HepG2 (cell line): ENCODE data around the gene RBM12. TPM values are rescaled to one million over a fixed set of nuclear protein-coding genes. Genes with fewer than 3 reads are reported as not detected.
A peak's percentile ranks its signal among the peaks of the same experiment; 100 is the strongest.

Source experiments
- ATAC-seq: fragments of 200-7000 bp; cut with Tn5 transposase; 3 replicates; pipeline ENCODE4 v1.9.1; 2020; ENCODE audit warnings: mild to moderate bottlenecking, moderate library complexity
- BruUV-seq: library from RNA; stranded (reverse); fragments of 400-500 nt; replicated peaks from 2 replicates; lab custom pipeline; 2021; lab: Mats Ljungman, UMichigan
- CTCF ChIA-PET: fragments of 300-600 bp; formaldehyde crosslinking; extraction: SDS; loops from one replicate; lab custom pipeline; 2021; ENCODE audit warnings: low total read pairs, inconsistent platforms, low intra/inter-chr PET ratio; lab: Yijun Ruan, JAX
- POLR2A ChIA-PET: fragments of 350-600 bp; sonication (Branson Sonifier 250); formaldehyde crosslinking; loops from one replicate; lab custom pipeline; 2020; ENCODE audit warnings: antibody characterized with exemption, inconsistent platforms; lab: Yijun Ruan, JAX
- DNase-seq: peaks from one replicate; pipeline ENCODE4 v3.0.0-alpha.2; 2015; ENCODE audit warnings: low spot score
- FAIRE-seq: peaks from 3 replicates; lab custom pipeline; 2011; peaks lifted over from hg19 to GRCh38; lab: Jason Lieb, UNC
- H2AFZ ChIP-seq: one replicate; pipeline ENCODE4 v1.6.1; 2011; ENCODE audit warnings: low read length, inconsistent platforms
- H3K27ac ChIP-seq: fragments of 300-600 bp; 3 replicates; pipeline ENCODE4 v1.8.0; 2011; ENCODE audit warnings: mixed run types, mild to moderate bottlenecking, mixed read lengths, low read length, inconsistent platforms; ENCODE audit not compliant: insufficient read depth; ENCODE audit errors: extremely low read length
- H3K27me3 ChIP-seq, 2 experiments: fragments of 200-600 bp in 1 of 2; 2 replicates in 1 of 2; 3 replicates in 1 of 2; pipeline versions ENCODE4 v1.6.0 to v1.8.0; 2011; ENCODE audit warnings: low read length in 2 of 2, mild to moderate bottlenecking in 2 of 2, moderate library complexity in 2 of 2, inconsistent platforms in 1 of 2; ENCODE audit not compliant: insufficient read depth in 2 of 2, control insufficient read depth in 1 of 2
- H3K36me3 ChIP-seq, 2 experiments: fragments of 200-600 bp in 1 of 2; replicated peaks in 1 of 2; 2 replicates in 1 of 2; 3 replicates in 1 of 2; pipeline versions ENCODE4 v1.5.1 to v1.8.0; 2011; ENCODE audit warnings: low read length in 2 of 2, inconsistent platforms in 1 of 2; ENCODE audit not compliant: insufficient read depth in 2 of 2, control insufficient read depth in 1 of 2
- H3K4me1 ChIP-seq: 2 replicates; pipeline ENCODE4 v1.5.1; 2012; ENCODE audit warnings: low read length, inconsistent platforms; ENCODE audit not compliant: insufficient read depth
- H3K4me2 ChIP-seq: 2 replicates; pipeline ENCODE4 v1.6.0; 2011; ENCODE audit warnings: low read depth, low read length, inconsistent platforms
- H3K4me3 ChIP-seq, 3 experiments: fragments of 200-600 bp in 1 of 3; sonication (generic), shearing (Covaris generic) in 1 of 3; replicated peaks in 1 of 3; 2 replicates each; pipeline ENCODE4 v1.5.1; 2011 to 2016; ENCODE audit warnings: low read length in 3 of 3, inconsistent platforms in 2 of 3, low read depth in 2 of 3, mild to moderate bottlenecking in 2 of 3, control low read depth in 1 of 3, mixed read lengths in 1 of 3; ENCODE audit not compliant: insufficient read depth in 1 of 3
- H3K79me2 ChIP-seq: one replicate; pipeline ENCODE4 v1.6.1; 2011; ENCODE audit warnings: low read length, inconsistent platforms; ENCODE audit not compliant: insufficient read depth
- H3K9ac ChIP-seq: 2 replicates; pipeline ENCODE4 v1.6.0; 2011; ENCODE audit warnings: mild to moderate bottlenecking, low read depth, low read length, inconsistent platforms; ENCODE audit not compliant: insufficient read depth
- H3K9me3 ChIP-seq: 2 replicates; pipeline ENCODE4 v1.5.1; 2012; ENCODE audit warnings: mild to moderate bottlenecking, low read length
- H4K20me1 ChIP-seq: 2 replicates; pipeline ENCODE4 v1.6.0; 2011; ENCODE audit warnings: inconsistent platforms, mild to moderate bottlenecking, low read length, moderate library complexity; ENCODE audit not compliant: insufficient read depth
- ATF1 ChIP-seq: IDR thresholded peaks from 2 replicates; pipeline ENCODE4 v1.6.1; 2016; ENCODE audit warnings: mild to moderate bottlenecking, control low read depth
- NAIF1 ChIP-seq: sonication (generic); formaldehyde crosslinking; IDR thresholded peaks from 2 replicates; pipeline ENCODE4 v1.5.0; 2020; ENCODE audit warnings: mild to moderate bottlenecking, missing genetic modification reagents, borderline replicate concordance
- NR3C1 ChIP-seq: sonication (generic); formaldehyde crosslinking; IDR thresholded peaks from 2 replicates; pipeline ENCODE4 v1.4.0; 2020; ENCODE audit warnings: missing genetic modification reagents
- PHF5A ChIP-seq: IDR thresholded peaks from one replicate; pipeline ENCODE4 v1.6.1; 2018; ENCODE audit warnings: low read depth, missing genetic modification reagents; ENCODE audit not compliant: unreplicated experiment
- SRF ChIP-seq: IDR thresholded peaks from 2 replicates; pipeline ENCODE4 v1.6.1; 2011; ENCODE audit warnings: mild to moderate bottlenecking, low read depth, low read length, moderate library complexity
- WIZ ChIP-seq: sonication (generic); formaldehyde crosslinking; IDR thresholded peaks from 2 replicates; pipeline ENCODE4 v1.5.1; 2020; ENCODE audit warnings: mild to moderate bottlenecking, missing genetic modification reagents
- ZBTB3 ChIP-seq: sonication (generic); formaldehyde crosslinking; IDR thresholded peaks from 2 replicates; pipeline ENCODE4 v1.4.0; 2020; ENCODE audit warnings: low read depth, mild to moderate bottlenecking, moderate library complexity, missing genetic modification reagents, borderline replicate concordance
- ZNF180 ChIP-seq: sonication (generic); formaldehyde crosslinking; IDR thresholded peaks from 2 replicates; pipeline ENCODE4 v1.4.0; 2020; ENCODE audit warnings: low read depth, missing genetic modification reagents, borderline replicate concordance
- ZNF547 ChIP-seq: sonication (generic); formaldehyde crosslinking; IDR thresholded peaks from 2 replicates; pipeline ENCODE4 v1.5.1; 2020; ENCODE audit warnings: mild to moderate bottlenecking, missing genetic modification reagents
- WGBS: methylation state at CpG from one replicate; pipeline ENCODE4 v1.1.6; 2017; ENCODE audit warnings: low lambda C conversion rate; 5-methylcytosine and 5-hydroxymethylcytosine counted together
- in situ Hi-C: cut with HindIII; loops from 2 replicates; pipeline ENCODE4 v1.10.0; 2017; ENCODE audit warnings: low pct_unique_long_range_greater_than_20kb; ENCODE audit not compliant: extremely low pct_ligation_motif_present
- intact Hi-C: fragments of 100-400 bp; cut with micrococcal nuclease; formaldehyde crosslinking; loops from one replicate; pipeline ENCODE4 v1.10.0; 2022; ENCODE audit not compliant: unreplicated experiment
- polyA plus RNA-seq, 8 experiments: library from polyadenylated mRNA; depleted of rRNA in 3 of 8; stranded (reverse) in 7 of 8; unstranded in 1 of 8; fragments of >200 nt; fragmentation: Illumina TruSeq in 4 of 8; extraction: Trizol in 4 of 8; gene quantifications; 2 replicates each; pipeline versions ENCODE4 v1.2.1 to v1.2.3, GENCODE V29; 2011 to 2016; ENCODE audit warnings: low read depth in 4 of 8, missing spikeins in 1 of 8, mixed read lengths in 1 of 8; ENCODE audit not compliant: insufficient read depth in 1 of 8
- total RNA-seq, 5 experiments: library from RNA; depleted of rRNA; stranded (reverse); fragments of >200 nt; fragmentation: Illumina TruSeq; extraction: Trizol; gene quantifications; 2 replicates each; pipeline ENCODE4 v1.2.3, GENCODE V29; 2016; ENCODE audit warnings: low read depth in 1 of 5
- TF ChIP-seq, protein P1 (sequence below): sonication (generic); formaldehyde crosslinking; IDR thresholded peaks from 2 replicates; pipeline ENCODE4; 2020; ENCODE audit warnings: missing genetic modification reagents, mild to moderate bottlenecking, borderline replicate concordance
- TF ChIP-seq, protein P2 (sequence below): sonication (generic); formaldehyde crosslinking; IDR thresholded peaks from 2 replicates; pipeline ENCODE4 v1.4.0; 2020; ENCODE audit warnings: missing genetic modification reagents
- TF ChIP-seq, protein P3 (sequence below): fragments of 450-650 bp; IDR thresholded peaks from 2 replicates; pipeline ENCODE4 v1.6.1; 2017; ENCODE audit warnings: mild to moderate bottlenecking
- TF ChIP-seq, protein P4 (sequence below): sonication (generic); formaldehyde crosslinking; IDR thresholded peaks from 2 replicates; pipeline ENCODE4 v1.9.0; 2021; ENCODE audit warnings: missing genetic modification reagents, borderline replicate concordance

RBM12 gene
- total and polyA plus RNA-seq, 2 of the 13 experiments (the other 11 are each of a cell fraction or from before 2014, with no cell fraction given): 97.9 to 104 TPM

GRCh38 chr20:35695245-35695749 is 30.6 kb upstream of the RBM12 start:
- in situ Hi-C loops (no loop called here), intact Hi-C loops (loop anchor here (10.0 kb wide), 2 partner anchors 190 to 230 kb away; no protein-coding TSS in a partner anchor)
- ATAC-seq (no peak), FAIRE-seq (no peak), DNase-seq (peak; percentile 67)
- peak overlapping the region; percentile 40 for H3K4me2 ChIP-seq
- H3K79me2 ChIP-seq: peaks cover 29% of the 10 kb centered on the region
- POLR2A ChIA-PET: interaction anchor here (0.7 to 2.4 kb wide), 2 partner anchors 47 to 240 kb away, joined by 3 to 17 read pairs; partner anchors contain the start of gene RBM39
- H3K36me3 ChIP-seq: peaks cover 6 to 11% of the 10 kb centered on the region in 2 experiments; a peak in 4 of 5 replicates
- H3K4me3 ChIP-seq: no peak overlapping the region; a peak in 1 of 6 replicates
- no peaks in the 10 kb centered on the region for H4K20me1 ChIP-seq
- H3K4me1 ChIP-seq: peaks cover 43% of the 10 kb centered on the region
- WGBS: 24% methylated on average over 2 of the region's 2 CpGs
- H3K9ac ChIP-seq: peak overlapping the region; percentile 2
- H3K9me3 ChIP-seq: no peaks in the 10 kb centered on the region
- H3K27ac ChIP-seq: peak overlapping the region; percentile 58
- H2AFZ ChIP-seq: no peak overlapping the region
- CTCF ChIA-PET: no interaction called here
- BruUV-seq: no TSS peak
- no peaks in the 10 kb centered on the region; a peak in 1 of 5 replicates for H3K27me3 ChIP-seq
- no peak for TF ChIP-seq ZNF180 (CRISPR knock-in tag)
- no peak for TF ChIP-seq PHF5A
- TF ChIP-seq, protein P1, sequence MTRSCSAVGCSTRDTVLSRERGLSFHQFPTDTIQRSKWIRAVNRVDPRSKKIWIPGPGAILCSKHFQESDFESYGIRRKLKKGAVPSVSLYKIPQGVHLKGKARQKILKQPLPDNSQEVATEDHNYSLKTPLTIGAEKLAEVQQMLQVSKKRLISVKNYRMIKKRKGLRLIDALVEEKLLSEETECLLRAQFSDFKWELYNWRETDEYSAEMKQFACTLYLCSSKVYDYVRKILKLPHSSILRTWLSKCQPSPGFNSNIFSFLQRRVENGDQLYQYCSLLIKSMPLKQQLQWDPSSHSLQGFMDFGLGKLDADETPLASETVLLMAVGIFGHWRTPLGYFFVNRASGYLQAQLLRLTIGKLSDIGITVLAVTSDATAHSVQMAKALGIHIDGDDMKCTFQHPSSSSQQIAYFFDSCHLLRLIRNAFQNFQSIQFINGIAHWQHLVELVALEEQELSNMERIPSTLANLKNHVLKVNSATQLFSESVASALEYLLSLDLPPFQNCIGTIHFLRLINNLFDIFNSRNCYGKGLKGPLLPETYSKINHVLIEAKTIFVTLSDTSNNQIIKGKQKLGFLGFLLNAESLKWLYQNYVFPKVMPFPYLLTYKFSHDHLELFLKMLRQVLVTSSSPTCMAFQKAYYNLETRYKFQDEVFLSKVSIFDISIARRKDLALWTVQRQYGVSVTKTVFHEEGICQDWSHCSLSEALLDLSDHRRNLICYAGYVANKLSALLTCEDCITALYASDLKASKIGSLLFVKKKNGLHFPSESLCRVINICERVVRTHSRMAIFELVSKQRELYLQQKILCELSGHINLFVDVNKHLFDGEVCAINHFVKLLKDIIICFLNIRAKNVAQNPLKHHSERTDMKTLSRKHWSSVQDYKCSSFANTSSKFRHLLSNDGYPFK (CRISPR knock-in tag): no peak
- TF ChIP-seq ZNF547: no peak
- TF ChIP-seq WIZ: no peak
- no peak for TF ChIP-seq ZBTB3 (CRISPR knock-in tag)
- TF ChIP-seq SRF: no peak
- TF ChIP-seq, protein P2, sequence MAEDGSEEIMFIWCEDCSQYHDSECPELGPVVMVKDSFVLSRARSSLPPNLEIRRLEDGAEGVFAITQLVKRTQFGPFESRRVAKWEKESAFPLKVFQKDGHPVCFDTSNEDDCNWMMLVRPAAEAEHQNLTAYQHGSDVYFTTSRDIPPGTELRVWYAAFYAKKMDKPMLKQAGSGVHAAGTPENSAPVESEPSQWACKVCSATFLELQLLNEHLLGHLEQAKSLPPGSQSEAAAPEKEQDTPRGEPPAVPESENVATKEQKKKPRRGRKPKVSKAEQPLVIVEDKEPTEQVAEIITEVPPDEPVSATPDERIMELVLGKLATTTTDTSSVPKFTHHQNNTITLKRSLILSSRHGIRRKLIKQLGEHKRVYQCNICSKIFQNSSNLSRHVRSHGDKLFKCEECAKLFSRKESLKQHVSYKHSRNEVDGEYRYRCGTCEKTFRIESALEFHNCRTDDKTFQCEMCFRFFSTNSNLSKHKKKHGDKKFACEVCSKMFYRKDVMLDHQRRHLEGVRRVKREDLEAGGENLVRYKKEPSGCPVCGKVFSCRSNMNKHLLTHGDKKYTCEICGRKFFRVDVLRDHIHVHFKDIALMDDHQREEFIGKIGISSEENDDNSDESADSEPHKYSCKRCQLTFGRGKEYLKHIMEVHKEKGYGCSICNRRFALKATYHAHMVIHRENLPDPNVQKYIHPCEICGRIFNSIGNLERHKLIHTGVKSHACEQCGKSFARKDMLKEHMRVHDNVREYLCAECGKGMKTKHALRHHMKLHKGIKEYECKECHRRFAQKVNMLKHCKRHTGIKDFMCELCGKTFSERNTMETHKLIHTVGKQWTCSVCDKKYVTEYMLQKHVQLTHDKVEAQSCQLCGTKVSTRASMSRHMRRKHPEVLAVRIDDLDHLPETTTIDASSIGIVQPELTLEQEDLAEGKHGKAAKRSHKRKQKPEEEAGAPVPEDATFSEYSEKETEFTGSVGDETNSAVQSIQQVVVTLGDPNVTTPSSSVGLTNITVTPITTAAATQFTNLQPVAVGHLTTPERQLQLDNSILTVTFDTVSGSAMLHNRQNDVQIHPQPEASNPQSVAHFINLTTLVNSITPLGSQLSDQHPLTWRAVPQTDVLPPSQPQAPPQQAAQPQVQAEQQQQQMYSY (CRISPR knock-in tag): no peak
- TF ChIP-seq, protein P3, sequence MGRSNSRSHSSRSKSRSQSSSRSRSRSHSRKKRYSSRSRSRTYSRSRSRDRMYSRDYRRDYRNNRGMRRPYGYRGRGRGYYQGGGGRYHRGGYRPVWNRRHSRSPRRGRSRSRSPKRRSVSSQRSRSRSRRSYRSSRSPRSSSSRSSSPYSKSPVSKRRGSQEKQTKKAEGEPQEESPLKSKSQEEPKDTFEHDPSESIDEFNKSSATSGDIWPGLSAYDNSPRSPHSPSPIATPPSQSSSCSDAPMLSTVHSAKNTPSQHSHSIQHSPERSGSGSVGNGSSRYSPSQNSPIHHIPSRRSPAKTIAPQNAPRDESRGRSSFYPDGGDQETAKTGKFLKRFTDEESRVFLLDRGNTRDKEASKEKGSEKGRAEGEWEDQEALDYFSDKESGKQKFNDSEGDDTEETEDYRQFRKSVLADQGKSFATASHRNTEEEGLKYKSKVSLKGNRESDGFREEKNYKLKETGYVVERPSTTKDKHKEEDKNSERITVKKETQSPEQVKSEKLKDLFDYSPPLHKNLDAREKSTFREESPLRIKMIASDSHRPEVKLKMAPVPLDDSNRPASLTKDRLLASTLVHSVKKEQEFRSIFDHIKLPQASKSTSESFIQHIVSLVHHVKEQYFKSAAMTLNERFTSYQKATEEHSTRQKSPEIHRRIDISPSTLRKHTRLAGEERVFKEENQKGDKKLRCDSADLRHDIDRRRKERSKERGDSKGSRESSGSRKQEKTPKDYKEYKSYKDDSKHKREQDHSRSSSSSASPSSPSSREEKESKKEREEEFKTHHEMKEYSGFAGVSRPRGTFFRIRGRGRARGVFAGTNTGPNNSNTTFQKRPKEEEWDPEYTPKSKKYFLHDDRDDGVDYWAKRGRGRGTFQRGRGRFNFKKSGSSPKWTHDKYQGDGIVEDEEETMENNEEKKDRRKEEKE: no peak
- TF ChIP-seq, protein P4, sequence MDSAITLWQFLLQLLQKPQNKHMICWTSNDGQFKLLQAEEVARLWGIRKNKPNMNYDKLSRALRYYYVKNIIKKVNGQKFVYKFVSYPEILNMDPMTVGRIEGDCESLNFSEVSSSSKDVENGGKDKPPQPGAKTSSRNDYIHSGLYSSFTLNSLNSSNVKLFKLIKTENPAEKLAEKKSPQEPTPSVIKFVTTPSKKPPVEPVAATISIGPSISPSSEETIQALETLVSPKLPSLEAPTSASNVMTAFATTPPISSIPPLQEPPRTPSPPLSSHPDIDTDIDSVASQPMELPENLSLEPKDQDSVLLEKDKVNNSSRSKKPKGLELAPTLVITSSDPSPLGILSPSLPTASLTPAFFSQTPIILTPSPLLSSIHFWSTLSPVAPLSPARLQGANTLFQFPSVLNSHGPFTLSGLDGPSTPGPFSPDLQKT (CRISPR knock-in tag): no peak
- no peak for TF ChIP-seq NR3C1
- no peak for TF ChIP-seq NAIF1 (CRISPR knock-in tag)
- TF ChIP-seq ATF1 (CRISPR knock-in tag): no peak
